CD14-positive monocyte (primary cell): ENCODE results near the gene EPN1. TPM values are rescaled to one million over a fixed set of nuclear protein-coding genes. Genes with fewer than 3 reads are reported as not detected.

ENCODE experiments used
- DNase-seq, 3 donors: peaks; one replicate each; pipeline ENCODE4 v3.0.0-alpha.2; 2011 to 2022
- H2AFZ ChIP-seq: 2 replicates; pipeline ENCODE4 v1.6.0; 2012; ENCODE audit warnings: mild to moderate bottlenecking, low read depth, low read length, inconsistent platforms; ENCODE audit not compliant: insufficient read depth, poor library complexity, severe bottlenecking
- H3K27ac ChIP-seq, 2 donors: 1 replicate in 1 of 2; 2 replicates in 1 of 2; pipeline ENCODE4 v1.5.1; 2012 to 2013; ENCODE audit warnings: low read length in 2 of 2, control low read depth in 1 of 2, inconsistent platforms in 1 of 2, low read depth in 1 of 2, mild to moderate bottlenecking in 1 of 2
- H3K27me3 ChIP-seq, 2 donors: one replicate each; pipeline versions ENCODE4 v1.6.0 to v1.6.1; 2011 to 2013; ENCODE audit warnings: low read length in 2 of 2; ENCODE audit not compliant: control insufficient read depth in 2 of 2, insufficient read depth in 2 of 2
- H3K36me3 ChIP-seq, 2 donors: replicated peaks in 1 of 2; 1 replicate in 1 of 2; 2 replicates in 1 of 2; pipeline versions ENCODE4 v1.5.1 to v1.6.1; 2012 to 2013; ENCODE audit warnings: low read length in 2 of 2, control low read depth in 1 of 2, inconsistent platforms in 1 of 2, mild to moderate bottlenecking in 1 of 2; ENCODE audit not compliant: insufficient read depth in 2 of 2, control insufficient read depth in 1 of 2
- H3K4me1 ChIP-seq, 2 donors: 1 replicate in 1 of 2; 2 replicates in 1 of 2; pipeline versions ENCODE4 v1.5.1 to v1.6.1; 2012 to 2013; ENCODE audit warnings: low read length in 2 of 2, control low read depth in 1 of 2, inconsistent platforms in 1 of 2, mild to moderate bottlenecking in 1 of 2, moderate library complexity in 1 of 2; ENCODE audit not compliant: insufficient read depth in 2 of 2, control insufficient read depth in 1 of 2
- H3K4me2 ChIP-seq: replicated peaks from 2 replicates; pipeline ENCODE3; 2012; ENCODE audit warnings: low read length, moderate library complexity, mild to moderate bottlenecking; ENCODE audit not compliant: poor library complexity, severe bottlenecking; ENCODE audit errors: extremely low read depth
- H3K4me3 ChIP-seq, 3 experiments: fragments of 200-600 bp in 1 of 3; sonication (generic) in 1 of 3; replicated peaks in 1 of 3; 1 replicate in 2 of 3; 2 replicates in 1 of 3; pipeline ENCODE4 v1.5.1; 2011 to 2013; ENCODE audit warnings: low read length in 3 of 3, mild to moderate bottlenecking in 3 of 3, control low read depth in 2 of 3, low read depth in 2 of 3, inconsistent platforms in 1 of 3, moderate library complexity in 1 of 3
- H3K79me2 ChIP-seq: 2 replicates; pipeline ENCODE4 v1.6.0; 2012; ENCODE audit warnings: mild to moderate bottlenecking, control low read depth, inconsistent platforms, low read length, moderate library complexity; ENCODE audit not compliant: insufficient read depth
- H3K9ac ChIP-seq: 2 replicates; pipeline ENCODE4 v1.6.0; 2017; ENCODE audit warnings: low read length, mild to moderate bottlenecking; ENCODE audit not compliant: insufficient read depth, poor library complexity, severe bottlenecking
- H3K9me3 ChIP-seq, 2 donors: replicated peaks in 1 of 2; 1 replicate in 1 of 2; 2 replicates in 1 of 2; pipeline versions ENCODE4 v1.5.1 to v1.6.1; 2012 to 2013; ENCODE audit warnings: low read length in 2 of 2, control low read depth in 1 of 2; ENCODE audit not compliant: control insufficient read depth in 1 of 2, insufficient read depth in 1 of 2
- H4K20me1 ChIP-seq: 2 replicates; pipeline ENCODE4 v1.6.0; 2012; ENCODE audit warnings: mild to moderate bottlenecking, low read length, control low read depth, moderate library complexity; ENCODE audit not compliant: insufficient read depth
- H3K27ac Mint-ChIP-seq, 7 donors: one replicate each; pipeline ENCODE4 v1.8.0; 2020; ENCODE audit warnings: mild to moderate bottlenecking in 7 of 7, mixed read lengths in 7 of 7, moderate library complexity in 6 of 7, inconsistent platforms in 2 of 7
- H3K27me3 Mint-ChIP-seq, 3 donors: one replicate each; pipeline ENCODE4 v1.8.0; 2021 to 2022; ENCODE audit warnings: low read depth in 3 of 3, mild to moderate bottlenecking in 3 of 3, mixed read lengths in 3 of 3, moderate library complexity in 3 of 3, inconsistent platforms in 1 of 3
- H3K36me3 Mint-ChIP-seq, 2 donors: one replicate each; pipeline ENCODE4 v1.8.0; 2020; ENCODE audit warnings: mixed read lengths in 2 of 2, inconsistent platforms in 1 of 2, mild to moderate bottlenecking in 1 of 2
- H3K4me1 Mint-ChIP-seq: one replicate; pipeline ENCODE4 v1.8.0; 2020; ENCODE audit warnings: mild to moderate bottlenecking, mixed read lengths
- H3K4me3 Mint-ChIP-seq, 2 donors: one replicate each; pipeline ENCODE4 v1.8.0; 2020; ENCODE audit warnings: mild to moderate bottlenecking in 2 of 2, mixed read lengths in 2 of 2, moderate library complexity in 1 of 2
- H3K9me3 Mint-ChIP-seq, 7 donors: one replicate each; pipeline ENCODE4 v1.8.0; 2020 to 2022; ENCODE audit warnings: mixed read lengths in 7 of 7, mild to moderate bottlenecking in 6 of 7, moderate library complexity in 6 of 7, inconsistent platforms in 2 of 7
- CTCF ChIP-seq: fragments of 200-600 bp; IDR thresholded peaks from one replicate; pipeline ENCODE4 v1.8.0; 2022; ENCODE audit warnings: antibody characterized with exemption, mild to moderate bottlenecking
- WGBS: methylation state at CpG from one replicate; pipeline ENCODE4 v1.1.5; 2013; ENCODE audit warnings: missing lambda C conversion rate; ENCODE audit not compliant: insufficient coverage; 5-methylcytosine and 5-hydroxymethylcytosine counted together
- intact Hi-C, 2 donors: fragments of 100-400 bp; cut with micrococcal nuclease; formaldehyde crosslinking; loops; one replicate each; pipeline versions ENCODE4 v1.15.0 to v1.15.1; 2023
- polyA plus RNA-seq, 3 donors: library from polyadenylated mRNA; depleted of rRNA in 1 of 3; unstranded in 2 of 3; stranded (reverse) in 1 of 3; fragments of 300-500 nt in 2 of 3; fragments of >200 nt in 1 of 3; fragmentation: Illumina TruSeq in 2 of 3; gene quantifications; 1 replicate in 2 of 3; 2 replicates in 1 of 3; pipeline ENCODE4 v1.2.3, GENCODE V29; 2012 to 2021

Gene EPN1
- polyA plus RNA-seq, 3 donors = 18.7 to 75.2 (median 19.2) TPM

DNA sequence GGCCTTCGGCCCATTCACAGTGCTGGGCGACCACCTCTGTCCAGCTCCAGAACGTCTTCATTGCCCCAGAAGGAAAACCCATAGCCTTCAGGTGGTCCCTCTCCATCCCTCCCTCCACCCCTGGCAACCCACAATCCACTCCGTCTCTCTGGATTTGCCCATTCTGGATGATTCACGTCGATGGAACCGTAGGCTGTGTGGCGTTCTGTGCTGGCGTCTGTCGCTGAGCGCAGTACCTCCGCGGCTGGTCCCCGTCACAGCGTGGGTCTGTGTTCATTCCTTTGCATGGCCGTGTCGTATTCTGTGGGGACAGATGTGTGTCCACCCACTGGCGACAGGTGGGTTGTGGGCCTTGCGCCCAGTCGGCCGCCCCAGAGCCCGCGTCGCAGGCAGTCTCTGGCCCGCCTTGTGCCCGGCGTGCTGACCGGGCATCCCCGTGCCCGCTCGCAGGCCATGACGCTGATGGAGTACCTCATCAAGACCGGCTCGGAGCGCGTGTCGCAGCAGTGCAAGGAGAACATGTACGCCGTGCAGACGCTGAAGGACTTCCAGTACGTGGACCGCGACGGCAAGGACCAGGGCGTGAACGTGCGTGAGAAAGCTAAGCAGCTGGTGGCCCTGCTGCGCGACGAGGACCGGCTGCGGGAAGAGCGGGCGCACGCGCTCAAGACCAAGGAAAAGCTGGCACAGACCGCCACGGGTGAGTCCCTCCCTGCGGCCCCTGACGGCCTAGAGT lies 10.1 kb downstream of the EPN1 start:
- DNase-seq = no peak
- intact Hi-C loops = no loop called here
- WGBS = 98% methylated on average over 60 of the region's 60 CpGs

DNA sequence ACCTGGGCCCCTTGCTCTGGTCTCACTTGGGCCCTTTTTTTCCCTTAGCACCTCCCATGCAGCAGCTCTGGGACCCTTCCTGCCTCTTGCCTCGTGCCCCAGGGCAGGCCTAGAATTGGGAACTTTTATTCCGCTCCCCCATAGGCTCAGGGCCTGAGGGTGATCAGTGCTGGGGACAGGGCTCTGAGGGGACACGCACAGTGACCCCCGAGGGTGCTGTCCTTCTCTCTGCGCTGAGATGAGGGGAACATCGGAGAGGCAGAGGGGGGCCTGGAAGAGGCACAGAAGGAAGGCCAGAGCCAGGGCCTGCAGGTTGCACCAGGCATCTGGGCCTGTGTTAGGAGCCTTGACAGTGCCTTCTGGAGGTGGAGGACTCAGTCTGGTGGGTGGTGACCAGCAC lies 10.8 kb downstream of the EPN1 start:
- no peak overlapping the region for H2AFZ ChIP-seq
- DNase-seq = no peak
- H3K4me2 ChIP-seq = no peak overlapping the region
- H3K36me3 ChIP-seq = peaks cover 87 to 94% of the 10 kb centered on the region in 2 donors
- H3K9ac ChIP-seq = no peak overlapping the region
- no peaks in the 10 kb centered on the region for H3K9me3 Mint-ChIP-seq
- peaks cover 96% of the 10 kb centered on the region for H4K20me1 ChIP-seq
- H3K27me3 ChIP-seq = no peaks in the 10 kb centered on the region
- no peaks in the 10 kb centered on the region for H3K27me3 Mint-ChIP-seq
- peaks cover 0 to 2% of the 10 kb centered on the region in 2 donors for H3K4me1 ChIP-seq
- no peak overlapping the region for H3K4me3 ChIP-seq
- no peak overlapping the region for H3K27ac ChIP-seq
- peaks cover 66 to 95% of the 10 kb centered on the region in 2 donors for H3K36me3 Mint-ChIP-seq
- WGBS = 88% methylated on average over 5 of the region's 6 CpGs
- H3K79me2 ChIP-seq = peaks cover 74% of the 10 kb centered on the region
- H3K27ac Mint-ChIP-seq = peak overlapping the region in 2 of 7 donors; percentile 51 to 84
- H3K4me1 Mint-ChIP-seq = peaks cover 3% of the 10 kb centered on the region
- TF ChIP-seq CTCF = no peak
- H3K4me3 Mint-ChIP-seq = no peak overlapping the region
- H3K9me3 ChIP-seq = no peaks in the 10 kb centered on the region
- intact Hi-C loops = no loop called here

More for the DNA sequence above, 10.1 kb downstream of the EPN1 start:
- no peak overlapping the region for H3K4me3 ChIP-seq
- peaks cover 4 to 9% of the 10 kb centered on the region in 2 donors for H3K4me1 ChIP-seq
- H3K79me2 ChIP-seq = peaks cover 80% of the 10 kb centered on the region
- Mint-ChIP-seq H3K4me1 (peaks cover 9% of the 10 kb centered on the region), H3K36me3 (peaks cover 68 to 95% of the 10 kb centered on the region in 2 donors), H3K27me3 (no peaks in the 10 kb centered on the region), H3K4me3 (no peak overlapping the region), H3K9me3 (no peaks in the 10 kb centered on the region), H3K27ac (peak overlapping the region in 2 of 7 donors; percentile 11 to 21)
- no peak overlapping the region for H2AFZ ChIP-seq
- no peak overlapping the region for H3K4me2 ChIP-seq
- H3K27me3 ChIP-seq = no peaks in the 10 kb centered on the region
- no peak for TF ChIP-seq CTCF
- H3K9me3 ChIP-seq = no peaks in the 10 kb centered on the region
- peaks cover 96% of the 10 kb centered on the region for H4K20me1 ChIP-seq
- H3K27ac ChIP-seq = no peak overlapping the region
- H3K36me3 ChIP-seq = peaks cover 87 to 94% of the 10 kb centered on the region in 2 donors
- no peak overlapping the region for H3K9ac ChIP-seq
